Sigmoid colon (tissue), 7 donors: ENCODE measurements around the gene CYGB. TPM values are rescaled to one million over a fixed set of nuclear protein-coding genes. Genes with fewer than 3 reads are reported as not detected.
A peak's percentile ranks its signal among the peaks of the same experiment; 100 is the strongest.
"Not testable (repeated sequence)": the region's sequence is repeated elsewhere in the genome, so short reads cannot be mapped to it uniquely, and the experiment has no call there.

ENCODE experiments used
- DNase-seq: peaks from one replicate; pipeline ENCODE4 v3.0.0-alpha.2; 2019
- H3K27ac ChIP-seq, 4 donors: fragments of 200-600 bp; sonication (generic); one replicate each; pipeline ENCODE4 v1.5.1; 2016 to 2019; ENCODE audit warnings: mild to moderate bottlenecking in 1 of 4
- H3K27me3 ChIP-seq, 3 donors: fragments of 200-600 bp; sonication (generic); one replicate each; pipeline ENCODE4 v1.5.1; 2019; ENCODE audit warnings: mild to moderate bottlenecking in 1 of 3
- H3K36me3 ChIP-seq, 4 donors: fragments of 200-600 bp; sonication (generic); one replicate each; pipeline ENCODE4 v1.5.1; 2016 to 2019
- H3K4me1 ChIP-seq, 4 donors: fragments of 200-600 bp; sonication (generic); one replicate each; pipeline ENCODE4 v1.5.1; 2017 to 2019
- H3K4me3 ChIP-seq, 4 donors: fragments of 200-600 bp; sonication (generic); one replicate each; pipeline ENCODE4 v1.5.1; 2017 to 2019; ENCODE audit warnings: mild to moderate bottlenecking in 2 of 4, moderate library complexity in 1 of 4
- H3K9me3 ChIP-seq, 4 donors: fragments of 200-600 bp in 3 of 4; sonication (generic) in 3 of 4; one replicate each; pipeline versions ENCODE4 v1.5.1 to v1.6.1; 2013 to 2019
- CTCF ChIP-seq, 4 experiments: fragments of 450-650 bp in 3 of 4; fragments of 200-600 bp in 1 of 4; IDR thresholded peaks; one replicate each; pipeline ENCODE4 v1.5.1; 2016 to 2019; ENCODE audit warnings: antibody characterized with exemption in 4 of 4, mild to moderate bottlenecking in 3 of 4, moderate library complexity in 2 of 4
- EP300 ChIP-seq, 4 donors: sonication (generic); formaldehyde crosslinking; IDR thresholded peaks; one replicate each; pipeline ENCODE4 v1.6.1; 2017; ENCODE audit warnings: antibody characterized with exemption in 4 of 4
- POLR2A ChIP-seq, 2 donors: fragments of 450-650 bp; IDR thresholded peaks; one replicate each; pipeline ENCODE4 v1.6.1; 2016; ENCODE audit warnings: antibody characterized with exemption in 2 of 2, mild to moderate bottlenecking in 2 of 2, moderate library complexity in 2 of 2
- POLR2AphosphoS5 ChIP-seq, 4 donors: sonication (generic); formaldehyde crosslinking; IDR thresholded peaks; one replicate each; pipeline ENCODE4 v1.6.1; 2017; ENCODE audit warnings: antibody characterized with exemption in 4 of 4
- WGBS, 2 donors: extraction: QIAGEN DNeasy Blood & Tissue Kit; methylation state at CpG; one replicate each; pipeline ENCODE4 v1.1.7; 2013; 5-methylcytosine and 5-hydroxymethylcytosine counted together
- intact Hi-C: fragments of 100-400 bp; cut with DNase I; formaldehyde crosslinking; loops from one replicate; pipeline ENCODE4 v1.15.1; 2023
- polyA plus RNA-seq, 3 donors: library from polyadenylated mRNA; stranded (reverse); fragments of 200-250 nt; gene quantifications; one replicate each; pipeline ENCODE4 v1.2.3, GENCODE V29; 2013
- total RNA-seq, 4 donors: library from RNA; depleted of rRNA; stranded (reverse); fragments of >200 nt; gene quantifications; one replicate each; pipeline ENCODE4 v1.1.0, GENCODE V29; 2016
- donor health status: healthy with polysubstance abuse.
- donor health status: Bipolar disorder and iron deficiency.
- donor health status: healthy.

Gene CYGB
- total and polyA plus RNA-seq, 7 donors, result 9.7 to 33.4 (median 19.0) TPM

GRCh38 chr17:76561799-76562268, 24.3 kb upstream of the CYGB start:
- peak overlapping the region; percentile 57 to 62 (median 60) for H3K27ac ChIP-seq
- peaks cover 0 to 52% (median 49%) of the 10 kb centered on the region in 4 donors for H3K4me1 ChIP-seq
- DNase-seq, result no peak
- intact Hi-C loops, result no loop called here
- TF ChIP-seq CTCF (IDR thresholded peaks at IDR 0.05) (no peak), POLR2AphosphoS5 (IDR thresholded peaks at IDR 0.05) (peak in 2 of 4 donors; percentile 4 to 25)
- no peaks in the 10 kb centered on the region for H3K27me3 ChIP-seq
- 64 to 74% methylated on average over 5 of the region's 5 CpGs for WGBS, 2 donors
- H3K9me3 ChIP-seq, result no peaks in the 10 kb centered on the region
- peaks cover 0 to 32% (median 0%) of the 10 kb centered on the region in 4 donors for H3K36me3 ChIP-seq
- H3K4me3 ChIP-seq, result no peak overlapping the region

- intact Hi-C loops, result no loop called here
- Histone ChIP-seq H3K4me3 (no peak overlapping the region), H3K4me1 (peaks cover 0 to 56% (median 54%) of the 10 kb centered on the region in 4 donors), H3K27me3 (no peaks in the 10 kb centered on the region), H3K27ac (peak overlapping the region; percentile 57 to 62 (median 60)), H3K9me3 (no peaks in the 10 kb centered on the region), H3K36me3 (peaks cover 0 to 30% (median 0%) of the 10 kb centered on the region in 4 donors)
- WGBS, 2 donors, result 68 to 71% methylated on average over 7 of the region's 7 CpGs
- TF ChIP-seq POLR2AphosphoS5 (IDR thresholded peaks at IDR 0.05), result no peak
- TF ChIP-seq EP300 (IDR thresholded peaks at IDR 0.05), result no peak
- no peak for TF ChIP-seq POLR2A (IDR thresholded peaks at IDR 0.05)
- no peak for TF ChIP-seq CTCF (IDR thresholded peaks at IDR 0.05)
- DNase-seq, result no peak
These were observed 23.8 kb upstream of the CYGB start for GRCh38 chr17:76561332-76561731.

- intact Hi-C loops, result no loop called here
- H3K4me1 ChIP-seq, result peaks cover 0 to 56% (median 54%) of the 10 kb centered on the region in 4 donors
These were observed 23.3 kb upstream of the CYGB start for GRCh38 chr17:76560877-76561221.

GRCh38 chr17:76560036-76560876, 22.7 kb upstream of the CYGB start:
- H3K4me3 ChIP-seq, result no peak overlapping the region

More at GRCh38 chr17:76560877-76561221, 23.3 kb upstream of the CYGB start:
- no peaks in the 10 kb centered on the region for H3K9me3 ChIP-seq
- TF ChIP-seq POLR2A (IDR thresholded peaks at IDR 0.05) (no peak), POLR2AphosphoS5 (IDR thresholded peaks at IDR 0.05) (no peak), CTCF (IDR thresholded peaks at IDR 0.05) (no peak), EP300 (IDR thresholded peaks at IDR 0.05) (no peak)
- 79 to 87% methylated on average over 6 of the region's 6 CpGs for whole genome bisulfite sequencing, 2 donors
- no peak overlapping the region for H3K4me3 ChIP-seq
- H3K27ac ChIP-seq, result peak overlapping the region; percentile 57 to 62 (median 60)
- H3K36me3 ChIP-seq, result peaks cover 0 to 25% (median 0%) of the 10 kb centered on the region in 4 donors
- no peaks in the 10 kb centered on the region for H3K27me3 ChIP-seq
- no peak for DNase-seq

GRCh38 chr17:76559460-76559859, 22.0 kb upstream of the CYGB start:
- not testable (repeated sequence) for DNase-seq, H3K9me3 ChIP-seq, H3K27me3 ChIP-seq, H3K4me3 ChIP-seq
- 87 to 89% methylated on average over 7 of the region's 7 CpGs for WGBS, 2 donors
- intact Hi-C loops, result loop anchor here (5.0 kb wide), 3 partner anchors 63 to 158 kb away; no protein-coding TSS in a partner anchor
- peaks cover 0 to 56% (median 54%) of the 10 kb centered on the region in 4 donors for H3K4me1 ChIP-seq
- H3K27ac ChIP-seq, result peak overlapping the region in 3 of 4 donors; percentile 27 to 60 (median 57)
- H3K36me3 ChIP-seq, result peaks cover 0 to 12% (median 0%) of the 10 kb centered on the region in 4 donors

More at GRCh38 chr17:76560036-76560876, 22.7 kb upstream of the CYGB start:
- H3K27me3 ChIP-seq, result no peaks in the 10 kb centered on the region
- no peak for DNase-seq
- H3K4me1 ChIP-seq, result peaks cover 0 to 56% (median 54%) of the 10 kb centered on the region in 4 donors
- WGBS, 2 donors, result 82 to 84% methylated on average over 10 of the region's 10 CpGs
- H3K9me3 ChIP-seq, result no peaks in the 10 kb centered on the region
- H3K36me3 ChIP-seq, result peaks cover 0 to 19% (median 0%) of the 10 kb centered on the region in 4 donors
- intact Hi-C loops, result no loop called here
- TF ChIP-seq EP300 (IDR thresholded peaks at IDR 0.05) (no peak), CTCF (IDR thresholded peaks at IDR 0.05) (no peak), POLR2A (IDR thresholded peaks at IDR 0.05) (no peak), POLR2AphosphoS5 (IDR thresholded peaks at IDR 0.05) (no peak)
- peak overlapping the region; percentile 57 to 62 (median 60) for H3K27ac ChIP-seq
